22Rv1 (cell line): ENCODE data around the gene NUB1.

ENCODE experiments used
- H3K27ac ChIP-seq: fragments of 450-650 bp; 2 replicates; pipeline ENCODE4 v1.5.1; 2017
- CTCF ChIP-seq: fragments of 450-650 bp; IDR thresholded peaks from 2 replicates; pipeline ENCODE4 v1.5.1; 2017; ENCODE audit warnings: mild to moderate bottlenecking
- ZFX ChIP-seq: fragments of 450-650 bp; IDR thresholded peaks from 2 replicates; pipeline ENCODE4 v1.6.1; 2017; ENCODE audit warnings: antibody characterized with exemption, borderline replicate concordance

Gene NUB1

GRCh38 chr7:151423936-151424335 lies 82.3 kb downstream of the NUB1 start:
- TF ChIP-seq ZFX: no peak
- TF ChIP-seq CTCF: no peak

GRCh38 chr7:151424799-151425198 lies 83.2 kb downstream of the NUB1 start:
- TF ChIP-seq CTCF (no peak), ZFX (no peak)
- H3K27ac ChIP-seq: no peak overlapping the region

More at GRCh38 chr7:151423936-151424335, 82.3 kb downstream of the NUB1 start:
- H3K27ac ChIP-seq: no peak overlapping the region

- H3K27ac ChIP-seq: no peak overlapping the region
- no peak for TF ChIP-seq ZFX
- no peak for TF ChIP-seq CTCF
Observed at GRCh38 chr7:151425670-151426440, 84.2 kb downstream of the NUB1 start.

- TF ChIP-seq CTCF (no peak), ZFX (no peak)
- H3K27ac ChIP-seq: no peak overlapping the region
Observed at GRCh38 chr7:151426441-151426903, 84.9 kb downstream of the NUB1 start.

- no peak for TF ChIP-seq ZFX
- TF ChIP-seq CTCF: no peak
- H3K27ac ChIP-seq: no peak overlapping the region
Observed at GRCh38 chr7:151426904-151427704, 85.5 kb downstream of the NUB1 start.

GRCh38 chr7:151427705-151428377 lies 86.2 kb downstream of the NUB1 start:
- TF ChIP-seq CTCF (no peak), ZFX (no peak)
- H3K27ac ChIP-seq: no peak overlapping the region
